Fibroblast of skin of right biceps (primary cell): ENCODE measurements around the gene SLC2A4RG.
"Not testable (repeated sequence)": the region's sequence is repeated elsewhere in the genome, so short reads cannot be mapped to it uniquely, and the experiment has no call there.

Experiments used
- DNase-seq: peaks from one replicate; pipeline ENCODE4 v3.0.0-alpha.2; 2013

The SLC2A4RG gene

DNA sequence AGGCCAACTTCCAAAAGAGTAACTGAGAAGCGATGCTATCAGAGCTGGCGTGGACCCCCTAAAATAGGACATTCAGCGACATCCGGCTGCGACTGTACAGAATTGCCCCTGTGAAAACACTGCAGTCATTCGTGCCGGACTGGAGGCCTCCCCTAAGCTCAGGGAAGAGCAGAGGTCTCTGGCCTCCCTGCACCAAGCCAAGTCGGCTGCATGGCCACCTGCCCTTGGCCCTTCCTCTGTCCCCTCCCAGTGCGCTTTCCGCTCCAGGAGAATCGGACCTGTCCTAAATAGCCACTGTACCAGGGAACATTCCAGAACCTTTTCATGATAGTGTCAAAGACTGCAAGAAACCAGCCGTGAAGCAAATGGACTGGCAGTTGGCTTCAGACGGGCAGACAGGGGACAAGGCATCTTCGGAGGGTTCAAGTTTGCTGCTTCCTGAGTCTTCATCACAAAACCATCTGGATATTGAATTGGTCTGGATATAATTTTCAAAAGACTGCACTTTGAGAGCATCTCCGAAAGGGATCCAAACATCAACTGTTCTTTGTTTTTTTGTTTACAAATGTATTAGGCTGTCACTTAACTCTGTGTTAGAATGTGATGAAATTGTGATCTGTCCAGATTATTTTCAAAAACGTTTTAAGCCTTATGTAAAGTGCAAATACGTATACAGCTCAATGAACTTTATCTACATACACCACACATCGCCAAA lies 16.5 kb downstream of the SLC2A4RG start:
- DNase-seq, result no peak

DNA sequence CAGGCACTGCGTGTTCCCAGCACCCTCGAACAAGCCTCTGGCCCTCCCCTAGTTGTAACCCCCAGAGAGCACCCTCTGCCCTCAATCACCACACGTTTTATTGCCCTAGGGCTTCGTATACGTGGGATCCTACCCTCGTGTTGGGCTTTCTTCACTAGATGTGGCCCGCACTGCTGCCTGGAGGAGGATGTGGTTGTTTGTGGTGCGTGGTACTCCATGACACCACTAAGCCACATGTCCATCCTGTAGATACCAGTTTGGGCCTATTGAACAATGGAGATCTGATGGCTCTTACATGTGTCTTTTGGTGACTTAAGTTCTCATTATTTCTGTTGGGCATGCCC lies 17.0 kb downstream of the SLC2A4RG start:
- DNase-seq, result no peak

DNA sequence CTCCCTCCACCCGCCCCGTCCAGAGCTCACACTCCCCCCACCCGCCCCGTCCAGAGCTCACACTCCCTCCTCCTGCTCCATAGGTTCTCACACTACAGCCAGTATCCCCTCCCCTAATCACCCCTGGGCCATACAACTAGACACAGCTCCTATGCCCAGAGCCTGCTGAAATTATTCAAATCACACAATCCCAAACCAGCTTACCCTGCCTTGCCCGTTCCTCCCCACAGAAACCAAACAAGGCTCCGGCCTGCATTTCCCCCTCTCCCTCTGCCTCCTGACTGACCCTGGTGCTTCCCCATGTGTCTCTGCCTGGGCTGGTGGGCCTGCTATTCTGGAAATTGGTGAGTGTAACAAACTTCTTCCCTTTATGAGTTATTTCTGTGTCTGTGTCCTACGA lies 18.6 kb downstream of the SLC2A4RG start:
- no peak for DNase-seq

DNA sequence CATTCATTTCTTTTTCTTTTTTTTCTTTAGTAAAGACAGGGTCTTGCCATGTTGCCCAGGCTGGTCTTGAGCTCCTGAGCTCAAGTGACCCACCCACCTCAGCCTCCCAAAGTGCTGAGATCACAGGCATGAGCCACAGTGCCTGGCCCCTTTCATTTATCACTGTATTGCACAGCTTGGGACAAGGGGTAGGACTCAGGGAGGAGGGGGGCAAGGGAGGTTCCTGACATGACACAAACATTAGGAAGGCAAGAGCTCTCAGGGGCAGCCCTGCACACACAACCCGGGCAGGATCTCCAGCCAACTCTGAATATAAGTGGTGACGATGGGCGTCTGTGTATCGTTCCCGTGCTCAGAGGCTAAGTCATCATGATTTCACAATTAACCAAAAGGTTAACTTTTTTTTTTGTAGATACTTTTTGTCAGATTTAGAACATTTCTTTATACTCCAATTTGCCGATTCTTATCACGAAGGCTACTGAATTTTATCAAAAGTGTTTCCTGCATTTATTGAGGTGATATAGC lies 19.9 kb downstream of the SLC2A4RG start:
- no peak for DNase-seq

DNA sequence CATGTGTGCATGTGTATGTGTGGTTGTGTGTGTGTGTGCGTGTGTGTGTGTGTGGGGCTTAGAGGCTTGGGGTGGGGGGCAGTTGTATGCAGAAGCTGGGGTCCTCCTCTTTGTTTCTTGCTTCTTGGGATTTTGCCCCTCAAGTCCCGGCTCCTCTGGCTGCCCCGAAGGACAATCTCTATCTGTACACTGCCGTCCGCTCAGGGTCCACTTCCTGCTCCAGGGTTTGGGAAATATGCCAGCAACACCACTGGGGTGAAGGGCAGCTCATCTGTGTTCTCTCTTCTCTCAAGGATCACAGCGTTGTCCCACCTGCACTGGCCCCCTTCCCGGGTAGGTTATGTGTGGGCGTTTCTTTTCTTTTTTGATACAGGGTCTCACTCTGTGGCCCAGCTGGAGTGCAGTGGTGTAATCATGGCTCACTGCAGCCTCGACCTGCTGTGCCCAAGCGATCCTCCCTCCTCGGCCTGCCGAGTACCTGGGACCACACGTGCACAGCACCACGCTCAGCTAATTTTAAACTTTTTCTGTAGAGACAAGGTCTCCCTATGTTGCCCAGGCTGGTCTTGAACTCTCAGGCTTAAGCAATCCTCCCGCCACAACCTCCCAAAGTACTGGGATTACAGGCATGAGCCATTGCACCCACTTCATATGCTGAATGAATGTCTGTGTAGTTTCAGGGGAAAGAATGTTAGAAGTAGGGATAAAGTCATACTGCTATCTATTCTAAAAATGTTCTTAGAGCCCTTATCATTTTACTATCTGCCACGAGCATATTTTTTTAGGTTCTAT lies 25.7 kb downstream of the SLC2A4RG start:
- DNase-seq, result no peak

DNA sequence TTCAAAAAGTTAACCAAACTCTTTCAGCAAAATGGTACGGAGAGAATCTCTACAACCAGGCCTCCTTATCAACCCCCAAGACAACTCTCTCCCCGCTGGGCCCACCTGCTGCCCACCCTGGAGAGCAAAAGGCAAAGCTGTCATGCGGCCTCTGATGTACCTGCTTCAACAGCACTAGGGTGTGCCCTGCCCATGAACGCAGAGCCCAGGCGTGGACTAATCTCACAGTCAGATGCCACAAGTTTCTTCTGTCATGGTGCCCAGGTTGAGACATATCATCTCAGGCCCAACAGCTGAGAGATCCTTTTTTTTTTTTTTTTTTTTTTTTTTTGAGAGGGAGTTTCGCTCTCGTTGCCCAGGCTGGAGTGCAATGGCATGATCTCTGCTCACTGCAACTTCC lies 26.3 kb downstream of the SLC2A4RG start:
- DNase-seq, result no peak

DNA sequence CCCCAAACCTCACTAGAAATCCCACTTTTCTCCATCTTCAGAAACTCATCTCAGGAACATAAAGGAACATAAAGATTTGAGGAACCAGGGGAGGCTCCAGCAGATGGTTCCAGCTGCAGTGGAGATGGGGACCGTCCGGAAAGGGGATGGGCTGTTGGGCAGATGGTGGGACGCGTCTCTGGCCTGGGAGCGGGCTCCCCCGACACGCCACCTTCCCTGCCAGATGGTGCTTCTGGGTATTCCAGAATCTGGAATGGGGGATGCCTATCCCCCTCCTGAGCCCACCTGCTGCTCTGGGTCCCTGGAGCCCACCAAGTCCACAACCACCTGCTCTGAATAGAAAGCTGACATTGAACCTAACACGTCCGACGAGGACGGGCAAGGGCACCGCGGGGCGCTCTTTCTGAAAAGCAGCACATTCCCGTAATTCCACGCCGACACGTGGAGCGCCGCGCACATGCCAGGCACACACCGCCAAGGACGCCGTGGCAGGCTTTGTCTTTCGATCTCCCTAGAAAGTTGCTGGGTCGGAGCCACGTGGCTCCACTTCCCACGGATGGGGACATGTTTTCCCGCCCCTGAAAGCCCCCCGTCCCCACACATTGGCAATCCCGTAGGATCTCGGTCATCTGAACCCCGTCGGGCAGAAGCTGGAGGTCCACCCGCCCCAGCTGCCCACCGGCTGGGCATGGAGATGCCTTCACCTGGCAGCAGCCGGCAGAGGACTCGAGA lies 27.3 kb downstream of the SLC2A4RG start:
- no peak for DNase-seq

DNA sequence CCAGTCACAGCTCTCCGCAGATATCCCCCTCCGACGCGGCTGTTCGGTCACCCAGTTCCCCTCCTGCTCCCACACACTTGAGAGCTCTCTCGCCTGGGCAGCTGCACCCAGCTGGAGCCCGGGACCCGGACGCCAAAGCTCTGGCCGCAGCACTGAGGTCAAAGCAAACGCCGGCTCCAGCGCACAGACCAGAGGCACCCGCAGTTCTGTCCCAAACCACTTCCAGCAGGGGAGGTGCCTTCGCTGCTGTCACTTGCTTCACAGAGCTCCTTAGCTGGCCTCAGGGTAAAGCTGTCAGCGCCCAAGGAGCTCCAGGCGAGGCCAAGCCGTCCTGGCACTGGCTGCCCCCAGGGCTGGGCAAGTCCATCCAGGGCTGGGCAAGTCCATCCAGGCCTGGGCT lies 27.9 kb downstream of the SLC2A4RG start:
- no peak for DNase-seq

DNA sequence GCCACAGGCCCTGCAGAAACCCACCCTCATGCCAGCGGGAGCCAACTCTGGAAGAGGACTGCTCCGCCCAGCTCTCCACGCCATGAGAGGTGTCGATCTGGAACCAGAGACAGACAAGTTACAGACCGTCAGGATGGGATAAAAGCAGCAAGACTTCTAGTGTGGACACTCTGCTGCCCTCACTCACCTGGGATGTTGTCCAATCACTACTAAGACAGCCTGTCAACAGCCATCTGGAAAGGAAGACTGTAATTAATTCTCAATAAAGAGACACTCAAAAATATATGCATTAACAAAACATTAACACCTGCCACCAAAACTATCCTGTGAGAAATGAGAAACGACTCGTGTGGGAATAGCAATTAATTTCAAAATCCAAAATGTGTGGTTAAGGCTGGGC lies 28.3 kb downstream of the SLC2A4RG start:
- DNase-seq, result no peak

DNA sequence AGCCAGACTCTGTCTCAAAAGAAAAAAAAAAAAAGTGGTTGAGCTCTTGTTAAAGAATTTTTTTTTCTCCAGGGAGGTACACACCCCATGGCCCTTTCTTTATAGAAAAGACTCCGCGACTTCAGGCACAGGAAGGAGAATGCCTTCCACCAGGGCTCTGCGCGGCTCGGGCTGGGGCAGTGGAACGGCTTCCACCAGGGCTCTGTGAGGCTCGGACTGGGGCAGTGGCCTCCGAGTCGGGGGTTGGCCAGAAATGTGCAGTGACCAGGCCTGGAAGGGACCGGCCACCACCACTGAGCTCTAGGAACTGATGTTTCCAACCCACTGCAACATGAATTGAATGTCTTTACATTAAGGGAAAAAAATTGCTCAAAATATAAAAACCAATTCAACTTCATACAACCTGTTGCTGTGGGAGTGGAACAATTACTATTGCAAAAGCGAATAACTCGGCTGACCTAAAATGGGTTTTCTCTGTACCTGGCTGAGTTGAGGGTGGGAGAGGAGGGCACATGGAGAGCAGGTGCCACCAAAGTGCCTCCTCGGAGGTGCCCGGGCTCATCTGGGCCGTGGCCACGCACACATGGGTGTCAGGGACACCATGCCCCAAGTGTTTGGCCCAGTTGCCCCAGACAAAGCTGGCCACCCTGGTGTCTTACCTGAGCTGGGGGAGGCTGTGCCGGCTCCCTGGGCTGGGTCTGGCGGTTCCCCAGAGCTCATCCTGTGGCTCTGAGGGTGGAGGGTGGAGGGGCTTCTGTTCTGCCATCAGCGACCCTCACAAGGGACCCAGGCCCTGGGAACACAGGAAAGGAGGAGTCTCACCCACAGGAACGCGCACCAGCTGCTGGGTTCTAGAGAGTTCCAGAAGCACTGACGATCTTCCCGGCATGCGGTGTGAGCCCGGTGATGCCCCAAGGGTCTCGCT lies 29.3 kb downstream of the SLC2A4RG start:
- no peak for DNase-seq

DNA sequence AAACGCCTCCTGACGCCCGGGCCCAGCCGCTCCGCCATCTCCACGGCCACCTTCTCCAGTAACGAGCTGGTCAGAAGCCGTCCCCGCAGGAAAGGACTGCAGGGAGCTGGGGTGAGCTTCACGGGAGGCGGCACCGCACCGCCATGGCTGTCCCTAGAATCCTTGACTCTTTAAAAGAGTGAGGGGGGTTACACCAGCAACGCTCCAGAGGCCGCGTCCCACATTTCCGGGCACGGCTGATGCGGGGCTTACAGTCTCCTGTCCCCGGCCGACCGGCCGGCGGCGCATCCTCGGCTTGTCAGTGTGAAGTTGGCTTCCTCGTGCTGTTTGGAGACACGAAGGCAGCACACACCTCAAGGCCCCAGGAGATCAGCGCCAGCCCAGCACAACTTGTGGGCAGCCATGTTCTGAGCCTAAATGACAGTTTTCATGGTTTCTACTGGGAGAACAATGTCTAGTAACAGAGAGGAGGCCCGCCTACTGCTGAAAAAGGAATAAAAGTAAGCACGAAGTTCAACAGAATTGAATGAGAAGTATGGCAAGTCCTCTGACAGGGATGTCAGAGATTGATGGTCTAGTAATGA lies 30.4 kb downstream of the SLC2A4RG start:
- DNase-seq, result no peak

DNA sequence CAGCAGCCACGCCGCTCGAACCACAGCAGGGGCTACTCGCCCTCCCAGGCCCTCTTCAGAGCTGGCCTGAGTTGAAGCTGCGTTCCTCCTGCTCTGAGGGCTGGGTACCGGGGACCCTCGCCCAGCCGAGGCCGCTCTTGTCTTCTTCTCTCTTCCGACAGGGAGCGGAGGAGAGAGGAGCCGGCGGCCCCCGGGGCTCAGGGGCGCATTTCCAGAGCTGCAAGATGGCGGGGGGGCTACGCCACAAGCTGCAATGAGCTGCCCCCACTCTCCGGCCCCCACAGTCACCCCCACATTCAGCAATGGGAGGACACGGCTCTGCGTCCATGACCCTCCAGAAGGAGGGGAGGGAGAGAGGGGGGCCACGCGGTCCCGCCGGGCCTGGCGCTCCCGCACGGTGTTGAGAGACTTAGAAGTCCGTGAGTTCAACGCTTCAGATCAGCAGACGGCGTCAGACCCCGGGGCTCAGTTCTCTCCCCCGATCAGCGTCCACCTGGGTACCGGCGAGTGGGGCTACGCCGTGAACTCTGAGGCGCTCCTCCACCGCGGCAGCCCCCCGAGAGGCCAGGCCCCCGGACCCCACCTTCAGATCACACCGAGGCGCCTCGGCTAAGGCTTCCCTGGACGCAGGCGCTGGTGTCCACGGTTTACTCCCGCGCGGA lies 31.6 kb downstream of the SLC2A4RG start:
- DNase-seq, result no peak

DNA sequence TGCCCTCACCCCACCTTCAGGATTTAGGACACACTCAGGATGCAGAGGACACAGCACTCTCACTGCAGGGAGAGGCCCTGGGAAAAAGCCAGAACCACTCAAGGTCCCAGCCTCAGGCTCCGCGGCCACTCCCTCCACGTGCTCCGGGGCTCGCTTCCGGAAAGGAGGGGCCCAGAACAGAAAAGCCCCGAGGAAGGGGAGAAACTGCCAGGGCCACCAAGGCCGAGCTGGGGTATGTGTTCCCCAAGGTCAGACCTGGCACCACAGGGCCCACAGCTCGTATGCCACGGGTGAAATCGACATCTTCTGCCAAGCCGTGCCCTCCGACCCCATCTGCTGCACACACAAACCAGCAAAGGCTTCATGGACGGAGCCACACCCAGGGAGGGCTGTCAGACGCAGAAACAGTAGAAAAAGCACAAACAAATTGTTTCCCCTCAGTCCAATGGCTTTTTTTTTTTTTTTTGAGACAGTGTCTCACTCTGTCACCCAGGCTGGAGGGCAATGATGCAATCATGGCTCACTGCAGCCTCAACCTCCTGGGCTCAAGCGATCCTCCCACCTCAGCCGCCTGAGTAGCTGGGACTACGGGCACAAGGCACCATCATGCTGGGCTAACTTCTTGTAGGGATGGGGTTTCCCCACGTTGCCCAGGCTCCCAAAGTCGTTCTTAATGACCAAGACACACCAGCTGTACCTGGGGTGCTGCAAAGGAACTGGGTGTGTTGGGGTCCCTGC lies 33.4 kb downstream of the SLC2A4RG start:
- no peak for DNase-seq

DNA sequence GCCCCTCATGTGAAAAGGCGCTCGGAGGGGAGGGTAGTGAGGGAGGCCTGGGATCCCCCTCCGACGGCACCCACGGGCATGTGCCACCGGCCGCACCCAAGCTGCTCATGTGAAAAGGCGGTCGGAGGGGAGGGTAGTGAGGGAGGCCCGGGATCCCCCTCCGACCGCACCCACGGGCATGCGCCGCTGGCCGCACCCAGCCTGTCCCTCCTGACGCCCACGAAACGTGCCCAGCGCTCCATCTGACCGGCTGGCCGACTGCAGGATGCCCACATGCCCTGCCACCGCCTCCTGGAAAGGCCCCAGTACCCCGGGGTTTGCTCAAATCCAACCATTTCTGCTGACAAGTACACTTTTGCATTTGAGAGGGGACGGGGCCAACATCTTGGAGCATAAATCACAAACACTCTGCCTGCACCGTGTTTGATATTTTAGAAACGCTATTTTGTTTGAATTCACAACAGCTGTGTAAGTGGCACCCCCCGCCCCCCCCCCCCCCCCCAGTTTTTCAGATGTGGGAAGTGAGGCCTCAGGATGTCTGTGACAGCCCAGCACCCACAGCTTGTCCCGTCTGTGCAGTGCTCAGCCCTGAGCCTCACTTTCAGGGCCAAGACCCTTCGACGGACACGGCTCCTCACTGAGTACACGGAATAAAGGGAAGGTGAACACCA lies 34.1 kb downstream of the SLC2A4RG start:
- DNase-seq, result no peak

DNA sequence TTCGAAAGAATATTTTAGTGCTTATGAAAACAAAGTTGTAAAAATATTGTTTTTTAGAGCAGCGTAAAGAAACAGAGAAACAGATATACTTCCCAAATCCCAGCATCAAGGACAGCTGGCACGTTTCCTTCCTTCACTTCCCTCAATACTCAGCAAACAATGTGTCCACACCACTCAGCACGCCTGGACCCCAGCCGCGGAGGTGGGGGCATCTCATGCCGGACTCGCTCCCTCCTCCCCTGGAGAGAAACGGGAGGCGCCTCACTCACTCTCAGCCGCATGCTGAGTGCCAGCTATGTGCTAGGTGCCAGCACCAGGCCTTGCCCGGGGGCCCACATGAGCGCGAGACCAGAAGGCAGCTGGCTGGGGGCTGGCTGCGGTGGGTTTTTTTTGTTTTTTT lies 34.7 kb downstream of the SLC2A4RG start:
- no peak for DNase-seq

DNA sequence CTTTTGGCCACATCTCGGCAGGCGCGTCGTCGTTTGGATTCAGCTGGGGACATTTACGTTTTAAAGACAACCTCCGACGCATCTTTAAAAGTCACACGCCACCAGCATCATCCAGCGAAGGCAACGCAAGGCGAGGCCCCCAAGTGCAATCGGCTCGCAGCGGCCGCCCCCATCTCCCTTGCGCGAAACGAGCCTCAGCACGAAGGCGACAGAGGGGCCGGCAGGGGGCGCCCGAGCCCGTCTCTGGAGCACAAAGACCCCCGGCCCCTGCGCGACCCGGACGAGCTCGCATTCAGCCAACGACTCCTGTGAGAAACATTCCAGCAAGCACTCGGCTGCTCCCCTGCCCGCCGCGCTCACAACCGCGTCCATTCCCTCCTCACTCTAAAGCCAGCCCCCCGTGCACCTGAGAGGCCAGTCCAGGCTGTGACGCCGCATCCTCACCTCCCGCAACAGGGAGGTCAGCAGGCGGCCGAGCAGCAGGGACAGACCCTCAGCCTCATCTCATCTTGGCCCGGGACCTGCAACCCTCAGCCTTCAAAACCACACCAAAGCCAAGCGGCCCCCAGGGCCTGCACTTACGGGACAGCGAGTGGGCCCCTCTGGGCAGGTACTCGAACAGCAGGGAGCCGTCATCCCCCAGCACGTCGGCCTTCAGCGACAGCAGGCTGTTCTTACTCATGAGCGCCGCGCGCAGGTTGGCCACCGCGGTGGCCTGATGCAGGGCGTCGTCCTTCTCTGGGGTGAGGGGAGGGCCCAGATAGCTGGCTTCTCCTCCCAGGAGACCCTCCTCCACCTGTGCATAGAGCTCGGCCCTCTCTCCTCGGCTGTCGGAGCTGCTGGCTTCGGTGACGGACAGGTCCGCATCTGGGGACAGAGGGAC lies 35.8 kb downstream of the SLC2A4RG start:
- DNase-seq, result peak; percentile 50

DNA sequence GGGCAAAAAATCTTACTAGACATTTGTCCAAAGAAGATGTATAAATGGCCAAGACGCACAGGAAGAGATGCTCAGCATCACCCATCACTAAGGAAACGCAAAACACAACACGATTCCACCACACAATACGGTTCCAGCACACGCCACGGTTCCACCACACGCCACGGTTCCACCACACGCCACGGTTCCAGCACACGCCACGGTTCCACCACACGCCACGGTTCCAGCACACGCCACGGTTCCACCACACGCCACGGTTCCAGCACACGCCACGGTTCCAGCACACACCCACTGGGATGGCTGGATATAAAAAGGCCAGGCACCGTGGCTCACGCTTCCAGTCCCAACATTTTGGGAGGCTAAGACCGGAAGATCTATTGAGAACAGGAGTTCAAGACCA lies 37.3 kb downstream of the SLC2A4RG start:
- DNase-seq, result not testable (repeated sequence)

DNA sequence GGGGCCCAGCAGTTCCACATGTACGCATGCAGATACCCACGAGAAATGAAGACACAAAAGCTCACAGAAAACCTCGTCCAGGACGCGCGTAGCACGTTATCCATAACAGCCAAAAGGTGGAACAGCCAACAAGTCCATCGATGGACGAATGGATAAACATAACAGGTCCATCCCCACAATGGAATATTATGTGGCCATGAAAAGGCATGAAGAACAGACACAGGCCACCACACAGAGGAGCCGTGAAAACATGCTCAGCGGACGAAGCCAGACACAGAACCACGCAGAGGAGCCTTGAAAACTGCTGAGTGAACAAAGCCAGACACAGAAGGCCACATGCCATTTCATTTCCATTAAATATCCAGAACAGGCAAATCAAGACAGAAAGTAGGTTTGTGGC lies 38.0 kb downstream of the SLC2A4RG start:
- no peak for DNase-seq

DNA sequence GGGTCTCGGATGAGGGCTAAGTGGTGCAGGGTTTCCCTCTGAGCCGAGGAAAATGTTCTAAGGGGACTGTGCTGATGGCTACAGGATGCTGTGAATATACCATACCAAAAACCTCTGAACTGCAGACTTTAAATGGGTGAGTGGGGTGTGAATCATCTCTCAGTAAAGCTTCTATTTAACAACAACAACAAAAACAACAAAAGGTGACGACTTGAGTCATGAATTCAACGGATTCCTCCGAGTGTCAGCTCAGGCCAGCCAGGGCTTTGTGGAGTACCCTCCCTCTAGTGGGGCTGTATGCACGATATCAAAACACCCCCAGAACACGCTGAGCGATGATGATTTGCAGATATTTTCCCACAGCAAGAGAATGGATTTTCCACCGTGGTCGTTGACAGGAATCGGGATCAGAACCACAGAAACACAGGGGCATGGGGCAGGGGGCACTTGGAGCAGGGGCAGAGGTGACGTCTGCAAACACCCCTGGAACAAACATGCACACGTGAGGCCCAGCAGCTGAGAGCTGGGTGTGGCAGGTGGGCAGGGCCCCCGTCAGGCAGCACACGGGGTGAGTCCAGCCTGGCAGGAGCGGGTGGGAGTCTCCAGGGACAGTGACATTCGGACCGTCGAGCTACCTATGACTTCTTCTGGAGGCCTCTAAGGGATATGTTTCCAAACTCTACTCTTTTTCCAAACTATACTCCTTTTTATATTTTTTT lies 38.6 kb downstream of the SLC2A4RG start:
- no peak for DNase-seq
